NCI-H2196 (cell line): ENCODE results near the gene ITPKC.

Experiments used
- DNase-seq: peaks from one replicate; lab custom pipeline; 2025; ENCODE audit not compliant: unreplicated experiment; lab: John Stamatoyannopoulos, UW

ITPKC gene

DNA sequence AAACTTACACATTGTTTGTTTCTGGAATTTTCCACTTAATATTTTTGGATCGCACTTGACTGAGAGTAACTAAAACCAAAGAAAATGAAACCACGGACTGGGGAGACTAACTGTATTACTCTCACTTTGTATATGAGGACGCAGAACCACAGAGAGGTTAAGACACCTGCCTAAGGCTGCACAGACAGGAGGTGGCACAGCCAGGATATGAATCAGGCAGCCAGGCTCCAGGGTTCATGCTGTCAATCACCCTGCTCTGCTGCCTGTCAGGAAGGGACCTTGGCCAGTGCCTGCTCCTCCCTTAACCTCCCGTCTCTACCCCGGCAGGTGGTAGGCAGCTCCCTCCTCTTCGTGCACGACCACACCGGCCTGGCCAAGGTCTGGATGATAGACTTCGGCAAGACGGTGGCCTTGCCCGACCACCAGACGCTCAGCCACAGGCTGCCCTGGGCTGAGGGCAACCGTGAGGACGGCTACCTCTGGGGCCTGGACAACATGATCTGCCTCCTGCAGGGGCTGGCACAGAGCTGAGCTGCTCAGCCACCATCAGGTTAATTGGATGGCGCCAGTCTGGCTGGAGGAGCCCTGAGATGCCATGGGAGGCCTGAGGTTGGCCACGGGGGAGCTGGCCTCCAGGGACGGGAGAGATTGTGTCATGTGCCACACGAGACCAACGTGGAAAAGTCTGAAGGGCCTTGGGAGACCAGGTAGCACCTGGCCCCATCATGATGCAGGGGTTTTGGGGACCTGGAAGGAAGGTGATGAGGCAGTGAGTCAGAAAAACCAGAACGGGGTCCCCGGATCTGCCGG is 22.3 kb downstream of the ITPKC start:
- DNase-seq: no peak

GRCh38 chr19:40739871-40740703 is 23.2 kb downstream of the ITPKC start:
- no peak for DNase-seq

DNA sequence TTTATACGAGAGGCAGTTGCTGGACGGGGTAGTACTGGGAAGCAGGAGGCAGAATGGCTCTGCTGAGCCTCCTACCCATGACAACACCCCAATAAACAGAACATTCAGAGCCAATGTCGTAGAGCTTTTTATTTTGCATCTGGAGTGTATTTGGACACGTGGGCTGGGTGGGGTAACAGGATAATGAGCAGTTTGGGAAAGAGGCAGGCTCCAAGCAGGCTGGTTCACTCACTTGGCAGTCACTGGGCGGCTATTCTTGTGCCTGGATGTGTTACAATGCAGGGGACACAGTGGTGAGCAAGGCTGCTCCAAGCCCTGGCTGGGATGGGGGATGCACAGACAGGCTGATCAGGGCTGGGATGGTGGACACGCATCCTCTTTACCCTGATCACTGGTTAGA is 23.8 kb downstream of the ITPKC start:
- no peak for DNase-seq

- DNase-seq: no peak
These were observed 24.8 kb downstream of the ITPKC start for GRCh38 chr19:40741527-40742390.

GRCh38 chr19:40742477-40742876 is 25.6 kb downstream of the ITPKC start:
- no peak for DNase-seq

- no peak for DNase-seq
These were observed 26.0 kb downstream of the ITPKC start for GRCh38 chr19:40742886-40743285.

GRCh38 chr19:40743926-40744325 is 27.0 kb downstream of the ITPKC start:
- DNase-seq: no peak

- DNase-seq: no peak
These were observed 27.9 kb downstream of the ITPKC start for GRCh38 chr19:40744554-40745401.

DNA sequence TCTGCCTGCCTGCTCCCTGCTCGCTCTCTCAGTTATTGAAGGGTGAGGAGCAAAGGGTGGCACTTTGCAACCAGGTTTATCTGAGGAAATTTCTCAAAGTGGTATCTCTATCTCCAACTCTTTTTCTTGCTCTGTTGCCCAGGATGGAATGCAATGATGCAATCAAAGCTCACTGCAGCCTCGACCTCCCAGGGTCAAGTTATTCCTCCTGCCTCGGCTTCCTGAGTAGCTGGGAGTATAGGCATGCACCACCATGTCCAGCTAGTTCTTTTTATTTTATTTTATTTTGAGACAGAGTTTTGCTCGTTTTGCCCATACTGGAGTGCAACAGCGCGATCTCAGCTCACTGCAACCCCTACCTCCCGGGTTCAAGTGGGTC is 28.5 kb downstream of the ITPKC start:
- no peak for DNase-seq

- DNase-seq: no peak
These were observed 30.6 kb downstream of the ITPKC start for GRCh38 chr19:40747536-40747935.

DNA sequence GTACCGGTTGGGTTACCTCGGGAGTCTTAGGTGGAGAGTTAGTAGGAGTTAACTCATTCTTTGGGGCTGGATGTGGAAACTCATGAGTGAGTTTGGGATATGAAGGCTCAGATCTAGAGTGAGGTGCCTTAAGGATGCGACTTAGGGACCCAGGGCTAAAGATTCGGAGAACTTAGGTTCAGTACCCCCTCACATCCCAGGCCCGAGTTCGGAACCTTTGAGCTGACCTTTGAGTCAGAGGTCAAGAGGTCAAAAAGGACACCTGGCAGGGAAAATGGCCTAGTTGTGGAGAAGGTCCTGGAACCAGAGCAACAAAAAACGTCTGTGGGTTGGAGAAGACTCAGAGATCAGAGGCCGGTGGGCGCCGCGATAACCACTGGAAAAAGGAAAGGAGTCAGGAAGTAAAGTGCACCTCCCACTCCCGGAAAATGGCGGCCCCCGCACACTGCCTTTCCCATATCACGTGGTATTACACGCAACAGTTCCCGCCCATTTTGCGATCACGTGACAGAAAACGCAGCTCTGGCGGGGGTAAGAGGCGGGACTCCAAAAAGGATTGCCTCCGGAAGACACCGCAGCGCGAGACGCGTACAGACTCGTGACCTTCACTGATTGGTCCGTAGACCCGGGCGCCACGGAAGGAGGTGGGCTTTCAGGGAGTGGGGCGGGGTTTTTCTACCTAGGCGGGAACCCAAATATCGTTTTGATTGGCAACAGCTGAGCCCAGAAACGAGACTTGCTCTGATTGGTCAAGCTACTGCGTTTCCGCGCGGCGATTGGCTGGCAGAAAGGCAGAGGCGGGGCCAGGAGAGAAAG is 33.4 kb downstream of the ITPKC start, which contains the start of gene ACTMAP:
Gene ACTMAP (minus strand): TSS at position 420 of the 816 bp plus-strand sequence. CDS start 674 bp downstream, outside the sequence.
- DNase-seq: peak; percentile 100

DNA sequence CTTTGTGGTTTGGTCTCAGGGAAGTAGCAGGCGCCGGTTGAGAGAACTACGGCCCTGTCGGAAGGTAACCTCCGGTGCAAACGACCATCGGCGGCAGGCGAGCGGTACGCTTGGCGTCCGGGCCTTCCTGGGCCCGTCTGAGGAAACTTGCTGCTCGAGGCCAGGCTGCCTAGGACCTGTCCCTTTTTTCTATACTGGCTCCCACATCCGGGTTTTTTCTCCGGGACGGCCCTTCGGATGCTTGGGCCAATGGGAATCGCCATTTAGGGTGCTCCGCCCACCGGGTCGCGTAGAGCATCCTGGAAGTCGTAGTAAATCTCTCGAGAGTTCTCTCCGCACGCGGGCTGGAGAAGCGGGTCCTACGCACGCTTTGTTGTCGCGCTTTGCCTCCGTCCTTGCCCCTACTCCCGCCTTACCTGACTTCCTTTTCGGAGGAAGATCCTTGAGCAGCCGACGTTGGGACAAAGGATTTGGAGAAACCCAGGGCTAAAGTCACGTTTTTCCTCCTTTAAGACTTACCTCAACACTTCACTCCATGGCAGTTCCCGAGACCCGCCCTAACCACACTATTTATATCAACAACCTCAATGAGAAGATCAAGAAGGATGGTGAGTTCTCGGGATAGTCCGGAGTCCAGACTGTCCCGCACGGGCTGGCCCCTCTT is 34.1 kb downstream of the ITPKC start, which contains the start of gene SNRPA:
Gene SNRPA (plus strand): TSS at position 330 of the 664 bp plus-strand sequence. CDS start 206 bp downstream, at position 536.
- DNase-seq: peak; percentile 98

DNA sequence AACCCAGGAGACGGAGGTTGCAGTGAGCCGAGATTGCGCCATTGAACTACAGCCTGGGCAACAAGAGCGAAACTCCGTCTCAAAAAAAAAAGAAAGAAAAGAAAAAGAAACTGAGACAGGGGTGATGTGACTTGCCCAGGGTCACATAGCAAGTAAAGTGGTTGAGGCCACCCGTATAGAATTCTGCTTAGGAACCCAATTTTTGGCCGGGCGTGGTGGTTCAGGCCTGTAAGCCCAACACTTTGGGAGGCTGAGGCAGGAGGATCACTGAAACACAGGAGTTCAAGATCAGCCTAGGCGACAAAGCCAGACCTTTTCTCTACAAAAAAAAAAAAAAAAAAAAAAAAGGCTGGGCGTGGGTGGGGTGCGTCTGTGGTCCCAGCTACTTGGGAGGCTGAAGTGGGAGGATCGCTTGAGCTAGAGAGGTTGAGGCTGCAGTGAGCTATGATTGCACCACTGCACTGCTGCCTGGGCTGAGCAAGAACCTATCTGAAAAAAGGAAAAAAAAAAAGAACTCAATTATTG is 35.4 kb downstream of the ITPKC start:
- DNase-seq: no peak

DNA sequence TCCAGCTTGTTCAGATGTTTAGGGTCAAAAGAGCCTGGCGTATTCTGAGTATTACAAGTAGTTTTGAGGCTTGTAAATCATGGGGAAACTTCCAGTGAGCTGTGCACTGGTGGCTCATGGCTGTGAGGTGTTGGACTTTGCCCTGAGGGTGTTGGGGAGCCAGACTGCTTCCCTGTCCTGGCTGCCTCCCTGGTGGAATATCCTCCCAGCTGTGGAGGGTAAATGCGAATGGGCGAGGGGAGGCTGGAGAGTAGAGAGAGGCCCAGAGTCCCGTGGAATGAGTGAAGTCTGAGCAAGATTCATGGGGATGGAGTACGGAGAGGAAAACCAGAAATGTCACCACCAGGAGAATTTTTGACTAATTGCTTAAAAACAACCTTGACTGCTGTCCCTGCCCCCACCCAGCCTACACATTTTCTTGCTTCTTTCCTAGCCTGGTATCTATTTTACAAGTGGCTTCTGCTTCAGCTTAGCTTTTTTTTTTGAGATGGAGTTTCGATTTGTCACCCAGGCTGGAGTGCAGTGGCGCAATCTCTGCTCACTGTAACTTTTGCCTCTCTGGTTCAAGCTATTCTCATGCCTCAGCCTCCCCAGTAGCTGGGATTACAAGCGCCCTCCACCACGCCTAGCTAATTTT is 37.8 kb downstream of the ITPKC start:
- DNase-seq: no peak

- no peak for DNase-seq
These were observed 38.3 kb downstream of the ITPKC start for GRCh38 chr19:40755248-40755624.

DNA sequence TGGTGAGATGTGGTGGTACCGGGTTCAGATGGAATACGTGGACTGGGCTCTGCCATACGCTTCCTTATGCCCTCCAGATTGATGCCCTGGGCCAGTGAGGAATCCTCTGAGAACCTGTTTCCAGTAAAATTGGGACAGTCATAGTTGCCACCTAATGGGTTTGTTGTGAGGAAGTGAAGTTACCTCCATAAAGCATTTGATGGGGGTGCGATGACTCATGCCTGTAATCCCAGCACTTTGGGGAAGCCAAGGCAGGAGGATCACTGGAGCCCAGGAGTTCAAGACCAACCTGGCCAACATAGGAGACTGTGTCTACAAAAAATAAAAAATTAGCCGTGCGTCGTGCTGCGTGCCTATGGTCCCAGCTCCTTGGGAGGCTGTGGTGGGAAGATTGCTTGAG is 38.9 kb downstream of the ITPKC start:
- DNase-seq: no peak

DNA sequence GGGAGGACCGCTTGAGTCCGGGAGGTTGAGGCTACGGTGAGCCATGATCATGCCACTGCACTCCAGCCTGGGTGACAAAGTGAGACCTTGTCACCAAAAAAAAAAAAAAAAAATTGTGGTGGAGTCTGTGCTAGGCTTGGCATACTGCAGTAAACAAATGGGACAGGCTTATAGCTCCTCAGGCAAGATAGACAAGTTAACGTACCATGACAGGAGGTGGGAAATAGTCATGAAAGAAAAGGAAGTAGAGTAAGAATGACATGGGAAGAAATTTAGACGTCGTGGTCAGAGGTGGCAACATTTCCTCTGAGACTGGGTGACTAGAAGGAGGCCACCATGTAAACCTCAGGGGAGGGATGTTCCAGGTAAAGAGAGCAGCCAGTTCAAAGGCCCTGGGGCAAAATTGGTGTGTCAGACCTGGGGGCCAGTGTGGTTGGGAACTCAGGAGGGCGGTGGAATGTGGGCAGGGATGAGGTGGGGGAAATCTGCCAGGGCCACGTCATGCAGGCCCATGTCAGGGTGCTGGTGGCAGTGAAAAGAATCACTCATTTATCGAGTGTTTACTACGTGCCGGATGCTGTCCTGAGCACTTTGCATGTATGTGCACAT is 39.7 kb downstream of the ITPKC start:
- DNase-seq: no peak

GRCh38 chr19:40758491-40758890 is 41.6 kb downstream of the ITPKC start:
- no peak for DNase-seq
